LNCAP (cell line): ENCODE results near the gene TWF1.

Experiments
- CTCF ChIP-seq: fragments of 450-650 bp; IDR thresholded peaks from 2 replicates; pipeline ENCODE4 v1.5.1; 2017; ENCODE audit warnings: mild to moderate bottlenecking

TWF1 gene

GRCh38 chr12:43816168-43816567 lies 10.1 kb upstream of the TWF1 start:
- TF ChIP-seq CTCF = no peak

- TF ChIP-seq CTCF = no peak
Measured at GRCh38 chr12:43815416-43815815, 9.3 kb upstream of the TWF1 start.

- no peak for TF ChIP-seq CTCF
Measured at GRCh38 chr12:43812926-43813325, 6.8 kb upstream of the TWF1 start.

- TF ChIP-seq CTCF = no peak
Measured at GRCh38 chr12:43812057-43812456, 5.9 kb upstream of the TWF1 start.

- TF ChIP-seq CTCF = no peak
Measured at GRCh38 chr12:43807386-43807785, 1.3 kb upstream of the TWF1 start.

- no peak for TF ChIP-seq CTCF
Measured at GRCh38 chr12:43806737-43807072, 588 bp upstream of the TWF1 start.

- TF ChIP-seq CTCF = no peak
Measured at GRCh38 chr12:43805149-43805859, 813 bp downstream of the TWF1 start.
